Epithelial cell of proximal tubule (primary cell): ENCODE measurements around the gene ADCY7. TPM values are rescaled to one million over a fixed set of nuclear protein-coding genes. Genes with fewer than 3 reads are reported as not detected.

Experiments used
- DNase-seq: peaks from one replicate; pipeline ENCODE4 v3.0.0-alpha.2; 2011; ENCODE audit warnings: low read depth
- H3K4me3 ChIP-seq: 2 replicates; pipeline ENCODE4 v1.5.1; 2011; ENCODE audit warnings: low read depth, mild to moderate bottlenecking, low read length
- total RNA-seq: library from RNA; depleted of rRNA; stranded (reverse); fragments of >200 nt; gene quantifications from 2 replicates; pipeline ENCODE4 v1.2.3, GENCODE V29; 2015
- TF ChIP-seq, protein P1 (sequence below): conservative IDR thresholded peaks from 2 replicates; pipeline ENCODE4 v1.5.1; 2012; ENCODE audit warnings: low read depth, mild to moderate bottlenecking, low read length

The ADCY7 gene
- total RNA-seq, 1 donor from 2014 or later = 33.4 TPM

DNA sequence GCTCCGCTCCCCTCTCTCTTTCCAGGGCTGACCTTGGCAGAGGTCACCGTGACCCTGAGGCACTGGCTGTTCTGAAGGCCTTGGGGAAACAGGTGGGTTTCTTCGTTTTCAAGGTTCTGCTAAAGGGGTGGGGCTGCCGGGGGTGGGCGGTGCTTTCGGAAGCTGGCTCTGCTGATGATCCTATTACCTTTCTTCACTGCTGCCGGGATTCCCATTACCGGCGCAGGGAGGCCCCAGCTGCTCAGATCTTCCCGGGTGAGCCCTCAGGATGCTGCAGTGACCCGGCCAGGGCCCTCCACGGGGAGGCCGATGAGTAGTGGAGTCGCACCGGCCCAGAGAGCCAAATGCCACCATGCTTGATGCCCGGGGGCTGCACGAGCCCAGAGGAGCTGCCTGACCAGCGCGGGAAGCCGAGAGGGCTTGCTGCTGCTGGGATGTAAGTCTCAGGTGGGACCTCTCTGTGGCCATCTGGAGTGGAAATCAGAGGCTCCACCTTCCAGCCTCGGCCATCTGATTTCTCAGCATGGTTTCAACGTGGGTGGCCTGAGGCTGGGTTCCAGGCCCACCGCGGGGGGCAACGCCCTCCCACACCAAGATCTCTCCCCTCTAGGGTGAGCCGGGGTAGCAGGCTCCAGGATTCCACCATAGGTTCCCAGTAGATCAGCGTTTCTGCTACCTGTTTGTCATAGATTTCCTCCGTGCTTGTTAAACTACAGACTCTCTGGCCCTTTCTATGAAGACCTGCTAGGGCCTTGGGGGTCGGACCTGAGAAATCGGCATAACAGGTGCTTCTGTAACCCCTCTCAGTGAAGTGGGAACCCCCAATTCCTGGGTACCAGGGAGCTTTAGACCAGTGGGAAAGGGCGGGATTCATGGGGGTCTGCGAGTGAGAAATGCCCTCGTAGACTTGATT, 21.6 kb upstream of the ADCY7 start:
- no peak for DNase-seq
- TF ChIP-seq, protein P1, sequence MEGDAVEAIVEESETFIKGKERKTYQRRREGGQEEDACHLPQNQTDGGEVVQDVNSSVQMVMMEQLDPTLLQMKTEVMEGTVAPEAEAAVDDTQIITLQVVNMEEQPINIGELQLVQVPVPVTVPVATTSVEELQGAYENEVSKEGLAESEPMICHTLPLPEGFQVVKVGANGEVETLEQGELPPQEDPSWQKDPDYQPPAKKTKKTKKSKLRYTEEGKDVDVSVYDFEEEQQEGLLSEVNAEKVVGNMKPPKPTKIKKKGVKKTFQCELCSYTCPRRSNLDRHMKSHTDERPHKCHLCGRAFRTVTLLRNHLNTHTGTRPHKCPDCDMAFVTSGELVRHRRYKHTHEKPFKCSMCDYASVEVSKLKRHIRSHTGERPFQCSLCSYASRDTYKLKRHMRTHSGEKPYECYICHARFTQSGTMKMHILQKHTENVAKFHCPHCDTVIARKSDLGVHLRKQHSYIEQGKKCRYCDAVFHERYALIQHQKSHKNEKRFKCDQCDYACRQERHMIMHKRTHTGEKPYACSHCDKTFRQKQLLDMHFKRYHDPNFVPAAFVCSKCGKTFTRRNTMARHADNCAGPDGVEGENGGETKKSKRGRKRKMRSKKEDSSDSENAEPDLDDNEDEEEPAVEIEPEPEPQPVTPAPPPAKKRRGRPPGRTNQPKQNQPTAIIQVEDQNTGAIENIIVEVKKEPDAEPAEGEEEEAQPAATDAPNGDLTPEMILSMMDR = no peak
- peak overlapping the region; percentile 68 for H3K4me3 ChIP-seq

DNA sequence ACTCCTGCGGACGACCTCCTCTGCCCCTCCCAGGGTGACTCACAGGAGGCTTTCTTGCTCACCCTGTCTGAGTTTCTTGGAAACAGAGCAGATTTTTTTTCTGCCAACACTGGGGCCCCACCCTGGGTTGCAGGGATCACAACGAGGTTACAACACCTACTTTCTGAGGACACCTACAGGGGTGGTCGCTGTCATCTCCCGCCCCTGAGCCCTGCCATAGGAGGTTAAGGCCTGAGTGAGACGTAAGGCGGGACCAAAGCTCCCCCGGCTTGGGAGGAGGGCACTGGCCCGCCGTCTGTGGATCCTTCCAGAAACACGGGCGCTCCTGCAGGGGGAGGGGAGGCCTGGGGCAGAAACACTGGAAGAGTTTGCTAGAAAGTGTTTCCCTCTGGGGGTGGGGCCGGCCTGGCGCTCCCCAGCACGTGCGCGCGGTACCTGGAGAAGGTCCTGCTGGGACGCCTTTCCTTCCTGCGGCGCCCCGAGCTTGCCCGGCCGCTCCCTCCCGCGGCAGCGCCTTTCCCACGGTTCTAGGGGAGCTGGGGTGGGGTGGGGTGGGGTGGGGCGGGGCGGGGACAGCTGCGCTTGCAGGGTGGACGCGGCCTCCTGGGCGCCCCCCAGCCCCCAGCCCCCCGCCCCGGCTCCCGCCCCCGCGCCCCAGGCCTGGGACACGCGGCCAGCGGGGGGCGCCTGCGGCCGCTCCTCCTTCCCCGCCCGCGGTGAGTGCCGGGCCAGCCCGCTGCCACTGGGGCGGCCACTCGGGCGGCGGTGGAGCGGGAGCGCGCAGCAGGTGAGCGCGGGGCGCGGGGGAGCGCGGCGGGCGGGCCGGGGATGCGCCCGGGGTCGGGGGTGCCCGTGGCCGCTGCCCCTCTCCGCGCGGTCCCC, 20.7 kb upstream of the ADCY7 start:
- H3K4me3 ChIP-seq = peak overlapping the region; percentile 69
- TF ChIP-seq, protein P1 = no peak
- DNase-seq = no peak

DNA sequence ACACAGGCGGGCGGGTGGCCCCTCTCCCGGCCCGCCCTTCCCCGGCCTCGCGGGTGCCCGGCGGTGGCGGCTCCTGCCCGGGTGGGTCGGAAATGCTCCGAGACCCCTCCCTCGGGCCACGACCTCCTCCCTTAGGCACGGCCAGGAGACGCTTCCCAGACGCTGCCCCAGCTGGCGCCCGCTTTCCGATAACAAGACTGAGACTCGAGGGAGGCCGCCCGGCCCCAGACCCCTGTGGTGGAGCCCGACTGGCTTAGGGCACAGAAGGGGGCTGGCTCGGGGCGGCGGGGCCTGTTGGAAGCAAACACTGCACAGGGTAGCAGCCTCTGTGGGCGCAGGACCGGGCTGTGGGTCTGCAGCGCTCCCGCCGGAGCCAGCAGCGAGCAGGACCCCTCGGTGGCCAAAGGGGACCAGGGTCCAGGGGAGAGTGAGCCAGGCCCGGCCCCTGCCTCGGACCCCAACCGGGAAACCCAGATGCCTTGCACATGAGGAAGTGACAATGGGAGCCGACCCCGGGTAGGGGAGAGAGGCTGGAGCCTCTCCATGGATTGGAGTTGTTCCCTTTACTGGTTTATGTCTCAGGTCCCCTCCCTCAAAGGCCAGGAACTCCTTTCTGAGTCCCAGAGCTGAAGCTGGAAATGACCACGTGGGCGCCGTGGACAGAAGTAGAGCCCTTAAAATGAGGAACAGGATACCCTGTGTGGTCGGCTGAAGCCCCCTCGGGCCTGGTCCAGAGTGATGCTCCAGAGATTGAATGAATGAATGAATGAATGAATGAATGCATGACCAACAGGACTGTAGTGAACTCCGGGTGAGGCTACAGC, 19.8 kb upstream of the ADCY7 start:
- DNase-seq = no peak
- peak overlapping the region; percentile 69 for H3K4me3 ChIP-seq
- TF ChIP-seq, protein P1 = no peak

DNA sequence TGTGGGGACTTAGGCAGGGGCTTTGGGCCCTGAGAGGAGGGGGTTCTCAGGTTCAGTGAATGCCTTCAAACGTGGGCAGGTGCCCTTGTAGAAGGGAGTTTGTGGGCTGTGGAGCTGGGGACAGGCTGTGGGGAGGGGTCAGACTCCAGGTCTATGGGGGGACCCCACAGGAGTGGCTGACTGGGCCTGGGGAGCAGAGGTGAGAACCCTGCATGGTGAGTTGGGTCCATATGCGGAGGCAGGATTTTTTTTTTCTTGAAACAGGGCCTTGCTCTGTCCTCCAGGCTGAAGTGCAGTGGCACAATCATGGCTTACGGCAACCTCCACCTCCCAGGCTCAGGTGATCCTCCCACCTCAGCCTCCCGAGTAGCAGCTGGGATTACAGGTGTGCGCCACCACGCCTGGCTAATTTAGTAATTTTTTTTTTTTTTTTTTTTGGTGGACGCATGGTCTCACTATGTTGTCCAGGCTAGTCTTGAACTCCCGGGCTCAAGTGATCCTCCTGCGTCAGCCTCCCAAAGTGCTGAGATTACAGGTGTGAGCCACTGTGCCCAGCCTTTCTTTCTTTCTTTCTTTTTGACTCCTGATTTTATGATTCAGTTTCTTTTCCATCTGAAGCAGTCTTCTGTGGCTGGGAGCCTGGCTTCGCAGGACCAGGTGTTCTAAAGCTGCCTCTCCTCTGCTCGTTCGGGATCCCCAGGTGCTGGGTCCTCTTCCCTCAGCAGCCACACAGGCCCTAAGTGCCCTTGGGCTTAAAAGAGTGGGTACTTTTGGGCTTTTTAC, 19.0 kb upstream of the ADCY7 start:
- no peak for DNase-seq
- TF ChIP-seq, protein P1 = no peak
- H3K4me3 ChIP-seq = no peak overlapping the region

DNA sequence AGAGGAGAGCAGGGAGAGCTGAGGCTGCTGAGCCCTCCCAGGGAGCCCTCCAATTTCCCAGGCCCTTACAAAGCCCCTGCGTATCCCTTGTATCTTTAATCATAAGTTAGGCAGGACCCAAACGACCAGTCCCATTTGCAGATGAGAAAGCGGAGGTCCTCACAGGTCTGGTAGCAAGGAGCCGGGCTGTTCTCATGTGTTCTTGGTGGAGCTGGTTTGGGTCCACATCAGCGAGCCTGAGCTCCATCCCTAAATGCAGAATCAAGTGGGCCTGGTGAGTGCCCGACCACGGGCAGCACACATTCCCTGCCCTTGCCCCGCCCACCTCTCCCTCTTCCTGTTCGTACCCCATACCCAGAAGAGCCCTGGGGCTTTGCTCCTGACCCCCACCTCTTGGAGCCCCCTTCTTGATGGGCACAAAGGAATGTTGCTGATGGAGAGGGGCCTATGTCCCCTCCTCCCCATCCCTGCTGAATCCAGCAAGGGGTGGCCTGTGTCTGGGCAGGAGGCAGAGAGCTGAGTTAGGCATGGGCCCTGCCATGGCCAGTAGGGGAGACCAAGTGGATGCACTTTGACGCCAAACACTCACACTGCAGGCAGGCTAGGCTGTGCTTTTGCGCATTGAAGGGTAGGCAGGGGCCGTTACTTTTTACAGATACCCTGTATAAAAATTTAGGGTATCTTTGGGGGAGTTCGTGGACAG, 18.3 kb upstream of the ADCY7 start:
- no peak for DNase-seq
- TF ChIP-seq, protein P1 = no peak
- H3K4me3 ChIP-seq = no peak overlapping the region
